Upper lobe of left lung (tissue), 6 donors: ENCODE data around the gene CDKN2AIPNL. TPM values are rescaled to one million over a fixed set of nuclear protein-coding genes. Genes with fewer than 3 reads are reported as not detected.

Experiments
- ATAC-seq, 2 donors: fragments of 200-7000 bp; cut with Tn5 transposase; one replicate each; pipeline ENCODE4 v1.9.1; 2022; ENCODE audit warnings: mild to moderate bottlenecking in 2 of 2, moderate library complexity in 2 of 2; ENCODE audit not compliant: low FRiP score in 2 of 2
- DNase-seq, 2 donors: peaks; one replicate each; pipeline ENCODE4 v3.0.0-alpha.2; 2019 to 2020
- H3K27ac ChIP-seq, 4 donors: fragments of 200-600 bp; sonication (generic); one replicate each; pipeline ENCODE4 v1.5.1; 2016 to 2019
- H3K27me3 ChIP-seq, 4 donors: fragments of 200-600 bp; sonication (generic); one replicate each; pipeline ENCODE4 v1.5.1; 2017 to 2019
- H3K36me3 ChIP-seq, 4 donors: fragments of 200-600 bp; sonication (generic); one replicate each; pipeline ENCODE4 v1.5.1; 2016 to 2019
- H3K4me1 ChIP-seq, 4 donors: fragments of 200-600 bp; sonication (generic); one replicate each; pipeline ENCODE4 v1.5.1; 2018 to 2019
- H3K4me3 ChIP-seq, 4 donors: fragments of 200-600 bp; sonication (generic); one replicate each; pipeline ENCODE4 v1.5.1; 2017 to 2019; ENCODE audit warnings: mild to moderate bottlenecking in 2 of 4, moderate library complexity in 1 of 4
- H3K9me3 ChIP-seq, 4 donors: fragments of 200-600 bp; sonication (generic); one replicate each; pipeline ENCODE4 v1.5.1; 2018 to 2019
- CTCF ChIP-seq, 6 experiments: fragments of 450-650 bp in 4 of 6; fragments of 200-600 bp in 2 of 6; sonication (generic) in 2 of 6; IDR thresholded peaks; one replicate each; pipeline ENCODE4 v1.5.1; 2016 to 2019; ENCODE audit warnings: antibody characterized with exemption in 6 of 6
- EP300 ChIP-seq, 4 donors: sonication (generic); formaldehyde crosslinking; IDR thresholded peaks; one replicate each; pipeline ENCODE4 v1.5.1; 2017; ENCODE audit warnings: antibody characterized with exemption in 4 of 4, control low read depth in 2 of 4
- POLR2A ChIP-seq, 4 donors: fragments of 450-650 bp; IDR thresholded peaks; one replicate each; pipeline ENCODE4 v1.5.1; 2016 to 2017; ENCODE audit warnings: antibody characterized with exemption in 4 of 4, mild to moderate bottlenecking in 2 of 4
- POLR2AphosphoS5 ChIP-seq, 2 donors: sonication (generic); formaldehyde crosslinking; IDR thresholded peaks; one replicate each; pipeline ENCODE4 v1.5.1; 2017; ENCODE audit warnings: antibody characterized with exemption in 2 of 2
- WGBS, 2 donors: methylation state at CpG; one replicate each; pipeline ENCODE4 v1.1.5; 2017 to 2018; 5-methylcytosine and 5-hydroxymethylcytosine counted together
- total RNA-seq, 6 donors: library from RNA; depleted of rRNA in 4 of 6; stranded (reverse); fragments of >200 nt in 4 of 6; gene quantifications; one replicate each; pipeline versions ENCODE4 v1.1.0 to v1.2.1, GENCODE V29; 2016 to 2021
- donor health status: DM: no; HTN: no; CAD: no; lungs with moderate emphysema.
- donor health status: DM: no; HTN: yes; CAD: no; lungs with severe emphysema.

The CDKN2AIPNL gene
- total RNA-seq, 6 donors from 2014 or later = 2.1 to 18.5 (median 13.3) TPM

- no peak for ATAC-seq
- Histone ChIP-seq H3K4me1 (peaks cover 12 to 13% (median 12%) of the 10 kb centered on the region in 4 donors), H3K4me3 (no peak overlapping the region), H3K27me3 (no peaks in the 10 kb centered on the region), H3K27ac (no peak overlapping the region), H3K36me3 (no peaks in the 10 kb centered on the region), H3K9me3 (no peaks in the 10 kb centered on the region)
- WGBS, 2 donors = 86 to 97% methylated on average over 4 of the region's 4 CpGs
- no peak for DNase-seq
- TF ChIP-seq EP300 (IDR thresholded peaks at IDR 0.05) = no peak
- TF ChIP-seq CTCF (IDR thresholded peaks at IDR 0.05) = no peak
- TF ChIP-seq POLR2A (IDR thresholded peaks at IDR 0.05) = no peak
- TF ChIP-seq POLR2AphosphoS5 (IDR thresholded peaks at IDR 0.05) = no peak
Measured at GRCh38 chr5:134432174-134432573, 20.5 kb upstream of the CDKN2AIPNL start.

GRCh38 chr5:134430001-134430569 is 18.4 kb upstream of the CDKN2AIPNL start:
- Histone ChIP-seq H3K4me3 (no peak overlapping the region), H3K9me3 (no peaks in the 10 kb centered on the region), H3K27me3 (no peaks in the 10 kb centered on the region), H3K27ac (no peak overlapping the region), H3K4me1 (no peaks in the 10 kb centered on the region), H3K36me3 (no peaks in the 10 kb centered on the region)
- TF ChIP-seq CTCF (IDR thresholded peaks at IDR 0.05) (no peak), POLR2A (IDR thresholded peaks at IDR 0.05) (no peak), EP300 (IDR thresholded peaks at IDR 0.05) (no peak), POLR2AphosphoS5 (IDR thresholded peaks at IDR 0.05) (no peak)
- 67 to 75% methylated on average over 5 of the region's 5 CpGs for WGBS, 2 donors
- no peak for ATAC-seq
- no peak for DNase-seq

GRCh38 chr5:134427540-134428041 is 15.9 kb upstream of the CDKN2AIPNL start:
- no peaks in the 10 kb centered on the region for H3K27me3 ChIP-seq
- no peaks in the 10 kb centered on the region for H3K36me3 ChIP-seq
- WGBS, 2 donors = 77 to 79% methylated on average over 8 to 9 of the region's 9 CpGs
- no peak for ATAC-seq
- no peak overlapping the region for H3K4me3 ChIP-seq
- no peak for TF ChIP-seq POLR2AphosphoS5 (IDR thresholded peaks at IDR 0.05)
- TF ChIP-seq EP300 (IDR thresholded peaks at IDR 0.05) = no peak
- no peak for TF ChIP-seq CTCF (IDR thresholded peaks at IDR 0.05)
- no peak for TF ChIP-seq POLR2A (IDR thresholded peaks at IDR 0.05)
- no peak overlapping the region for H3K27ac ChIP-seq
- DNase-seq = no peak
- no peaks in the 10 kb centered on the region for H3K9me3 ChIP-seq
- no peaks in the 10 kb centered on the region for H3K4me1 ChIP-seq

- TF ChIP-seq POLR2AphosphoS5 (IDR thresholded peaks at IDR 0.05) = no peak
- TF ChIP-seq POLR2A (IDR thresholded peaks at IDR 0.05) = no peak
- H3K4me1 ChIP-seq = no peaks in the 10 kb centered on the region
- no peaks in the 10 kb centered on the region for H3K36me3 ChIP-seq
- no peak overlapping the region for H3K27ac ChIP-seq
- no peak overlapping the region for H3K4me3 ChIP-seq
- no peak for DNase-seq
- ATAC-seq = no peak
- WGBS, 2 donors = 87 to 88% methylated on average over 7 of the region's 7 CpGs
- H3K27me3 ChIP-seq = no peaks in the 10 kb centered on the region
- H3K9me3 ChIP-seq = no peaks in the 10 kb centered on the region
Measured at GRCh38 chr5:134426361-134426760, 14.7 kb upstream of the CDKN2AIPNL start.

DNA sequence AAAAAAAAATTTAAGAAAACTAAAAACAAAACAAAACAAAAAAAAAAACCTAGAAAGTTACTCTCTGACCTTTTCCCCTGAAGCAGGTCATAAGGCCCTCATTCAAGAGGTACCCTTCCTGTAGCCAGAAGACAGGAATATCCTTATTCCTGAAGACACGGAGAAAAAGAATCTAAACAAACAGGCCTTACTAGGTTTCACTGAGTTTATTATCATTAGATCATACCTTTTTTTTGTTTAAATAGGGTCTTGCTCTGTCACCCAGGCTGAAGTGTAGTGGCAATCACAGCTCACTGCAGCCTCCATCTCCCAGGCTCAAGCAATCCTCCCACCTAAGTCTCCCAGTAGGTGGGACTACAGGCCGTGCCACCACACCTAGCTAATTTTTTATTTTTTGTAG is 11.7 kb upstream of the CDKN2AIPNL start:
- no peak for TF ChIP-seq EP300 (IDR thresholded peaks at IDR 0.05)
- TF ChIP-seq POLR2A (IDR thresholded peaks at IDR 0.05) = no peak
- TF ChIP-seq POLR2AphosphoS5 (IDR thresholded peaks at IDR 0.05) = no peak
- TF ChIP-seq CTCF (IDR thresholded peaks at IDR 0.05) = no peak
- no peak for ATAC-seq

More for the DNA sequence above, 11.7 kb upstream of the CDKN2AIPNL start:
- DNase-seq = no peak
- Histone ChIP-seq H3K4me1 (no peaks in the 10 kb centered on the region), H3K27ac (no peak overlapping the region), H3K4me3 (no peak overlapping the region), H3K27me3 (no peaks in the 10 kb centered on the region), H3K36me3 (no peaks in the 10 kb centered on the region), H3K9me3 (no peaks in the 10 kb centered on the region)
- WGBS, 2 donors = 77 to 93% methylated on average over 2 of the region's 2 CpGs
